PC-9 (cell line): ENCODE data around the gene MAP3K7CL. TPM values are rescaled to one million over a fixed set of nuclear protein-coding genes. Genes with fewer than 3 reads are reported as not detected.

Source experiments
- BruUV-seq: library from RNA; stranded (reverse); fragments of 400-500 nt; replicated peaks from 2 replicates; lab custom pipeline; 2021; lab: Mats Ljungman, UMichigan
- CTCF ChIA-PET: fragments of 300-600 bp; sonication (Branson Sonifier 250); formaldehyde crosslinking; loops from one replicate; lab custom pipeline; 2022; ENCODE audit warnings: antibody characterized with exemption; lab: Charles Lee
- POLR2A ChIA-PET: fragments of 300-600 bp; sonication (Branson Sonifier 250); formaldehyde crosslinking; loops from one replicate; lab custom pipeline; 2022; ENCODE audit warnings: antibody characterized with exemption; ENCODE audit not compliant: unreplicated experiment; lab: Charles Lee
- DNase-seq, 2 experiments: peaks; one replicate each; pipeline versions ENCODE4 v3.0.0 to v3.0.0-alpha.2; 2015 to 2022; ENCODE audit warnings: mixed read lengths in 1 of 2
- H2AFZ ChIP-seq: fragments of 200-600 bp; sonication (generic); 2 replicates; pipeline ENCODE4 v1.8.1; 2017; ENCODE audit warnings: antibody characterized with exemption
- H3F3A ChIP-seq: fragments of 200-600 bp; sonication (generic); 2 replicates; pipeline ENCODE4 v1.8.1; 2017; ENCODE audit warnings: antibody characterized with exemption, mild to moderate bottlenecking, low read depth; ENCODE audit not compliant: insufficient read depth
- H3K27ac ChIP-seq: fragments of 200-600 bp; sonication (generic); 2 replicates; pipeline ENCODE4 v1.6.1; 2016; ENCODE audit warnings: mixed run types
- H3K27me3 ChIP-seq: fragments of 200-600 bp; sonication (generic); 2 replicates; pipeline ENCODE4 v1.6.1; 2016; ENCODE audit warnings: low read depth, mixed run types; ENCODE audit not compliant: insufficient read depth
- H3K36me3 ChIP-seq: fragments of 200-600 bp; sonication (generic); 2 replicates; pipeline ENCODE4 v1.6.1; 2016; ENCODE audit warnings: low read depth, mixed run types
- H3K4me1 ChIP-seq: fragments of 200-600 bp; sonication (generic); replicated peaks from 2 replicates; pipeline ENCODE4 v1.6.1; 2016; ENCODE audit warnings: mixed run types; ENCODE audit not compliant: insufficient read depth
- H3K4me2 ChIP-seq: fragments of 200-600 bp; sonication (generic); 2 replicates; pipeline ENCODE4 v1.6.1; 2017; ENCODE audit warnings: mixed run types
- H3K4me3 ChIP-seq: fragments of 200-600 bp; sonication (generic); 2 replicates; pipeline ENCODE4 v1.6.1; 2016; ENCODE audit warnings: mixed run types
- H3K79me2 ChIP-seq: fragments of 200-600 bp; sonication (generic); 2 replicates; pipeline ENCODE4 v1.6.1; 2017; ENCODE audit warnings: low read depth, mixed run types
- H3K9me2 ChIP-seq: fragments of 200-600 bp; sonication (generic); 2 replicates; pipeline ENCODE4 v1.8.1; 2017; ENCODE audit warnings: mild to moderate bottlenecking; ENCODE audit not compliant: insufficient read depth
- H3K9me3 ChIP-seq: fragments of 200-600 bp; sonication (generic); 2 replicates; pipeline ENCODE4 v1.8.1; 2016; ENCODE audit warnings: low read depth; ENCODE audit not compliant: insufficient read depth
- H4K20me1 ChIP-seq: fragments of 200-600 bp; sonication (generic); 2 replicates; pipeline ENCODE4 v1.8.1; 2017; ENCODE audit not compliant: insufficient read depth
- EZH2 ChIP-seq: fragments of 200-600 bp; sonication (generic); IDR thresholded peaks from 2 replicates; pipeline ENCODE4 v1.8.0; 2017; ENCODE audit warnings: antibody characterized with exemption, low read depth
- intact Hi-C: fragments of 100-400 bp; cut with micrococcal nuclease; formaldehyde crosslinking; loops from one replicate; pipeline ENCODE4 v1.10.0; 2022; ENCODE audit not compliant: unreplicated experiment
- total RNA-seq: library from RNA; stranded (reverse); gene quantifications from 2 replicates; pipeline ENCODE4 v1.2.3, GENCODE V29; 2021
- TF ChIP-seq, protein P1 (sequence below): fragments of 200-600 bp; sonication (generic); conservative IDR thresholded peaks from 2 replicates; pipeline ENCODE4 v1.6.1; 2017; ENCODE audit warnings: mixed run types, antibody characterized with exemption, mild to moderate bottlenecking, moderate library complexity

Gene MAP3K7CL
- total RNA-seq, 1 experiment from 2014 or later: 0.37 TPM

DNA sequence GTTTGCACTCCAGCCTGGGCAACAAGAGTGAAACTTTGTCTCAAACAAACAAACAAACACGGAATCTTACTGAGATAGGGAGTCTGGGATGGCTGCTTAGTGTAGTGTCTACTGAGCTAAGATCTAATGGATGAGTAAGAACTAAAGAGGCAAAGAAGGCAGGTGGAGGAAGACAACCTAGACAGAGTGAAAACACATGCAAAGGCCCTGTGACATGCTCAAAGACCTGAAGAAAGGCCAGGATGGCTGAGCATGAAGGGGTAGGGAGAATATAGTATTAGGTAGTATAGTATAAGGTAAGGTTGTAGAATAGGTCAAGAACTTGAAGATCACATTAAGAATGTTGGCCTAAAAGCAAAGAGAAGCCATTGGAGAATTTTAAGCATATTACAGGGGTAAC, 49.1 kb downstream of the MAP3K7CL start:
- no peak overlapping the region for H3K4me3 ChIP-seq
- ChIA-PET POLR2A (no interaction called here), CTCF (interaction anchor here (0.6 kb wide), 1 partner anchor 347 kb away, joined by 3 read pairs; no protein-coding TSS in a partner anchor)
- H3K9me3 ChIP-seq: no peaks in the 10 kb centered on the region
- intact Hi-C loops: no loop called here
- no peak overlapping the region for H2AFZ ChIP-seq
- BruUV-seq: no TSS peak
- no peak overlapping the region for H3K27ac ChIP-seq
- no peaks in the 10 kb centered on the region for H3K79me2 ChIP-seq
- no peak overlapping the region for H3K4me2 ChIP-seq
- H3K9me2 ChIP-seq: no peaks in the 10 kb centered on the region
- no peak for TF ChIP-seq EZH2
- TF ChIP-seq, protein P1, sequence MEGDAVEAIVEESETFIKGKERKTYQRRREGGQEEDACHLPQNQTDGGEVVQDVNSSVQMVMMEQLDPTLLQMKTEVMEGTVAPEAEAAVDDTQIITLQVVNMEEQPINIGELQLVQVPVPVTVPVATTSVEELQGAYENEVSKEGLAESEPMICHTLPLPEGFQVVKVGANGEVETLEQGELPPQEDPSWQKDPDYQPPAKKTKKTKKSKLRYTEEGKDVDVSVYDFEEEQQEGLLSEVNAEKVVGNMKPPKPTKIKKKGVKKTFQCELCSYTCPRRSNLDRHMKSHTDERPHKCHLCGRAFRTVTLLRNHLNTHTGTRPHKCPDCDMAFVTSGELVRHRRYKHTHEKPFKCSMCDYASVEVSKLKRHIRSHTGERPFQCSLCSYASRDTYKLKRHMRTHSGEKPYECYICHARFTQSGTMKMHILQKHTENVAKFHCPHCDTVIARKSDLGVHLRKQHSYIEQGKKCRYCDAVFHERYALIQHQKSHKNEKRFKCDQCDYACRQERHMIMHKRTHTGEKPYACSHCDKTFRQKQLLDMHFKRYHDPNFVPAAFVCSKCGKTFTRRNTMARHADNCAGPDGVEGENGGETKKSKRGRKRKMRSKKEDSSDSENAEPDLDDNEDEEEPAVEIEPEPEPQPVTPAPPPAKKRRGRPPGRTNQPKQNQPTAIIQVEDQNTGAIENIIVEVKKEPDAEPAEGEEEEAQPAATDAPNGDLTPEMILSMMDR: no peak
- H3F3A ChIP-seq: peaks cover 26% of the 10 kb centered on the region
- no peaks in the 10 kb centered on the region for H3K27me3 ChIP-seq
- no peaks in the 10 kb centered on the region for H3K36me3 ChIP-seq
- no peak for DNase-seq
- H4K20me1 ChIP-seq: no peaks in the 10 kb centered on the region
- peaks cover 72% of the 10 kb centered on the region for H3K4me1 ChIP-seq

- ChIA-PET POLR2A (interaction anchor here (0.5 to 0.7 kb wide), 2 partner anchors 37 to 81 kb away, joined by 3 read pairs; no protein-coding TSS in a partner anchor), CTCF (no interaction called here)
- Histone ChIP-seq H3K27me3 (no peaks in the 10 kb centered on the region), H3K4me1 (peaks cover 71% of the 10 kb centered on the region), H3K79me2 (no peaks in the 10 kb centered on the region), H3K4me3 (peak overlapping the region; percentile 42; the same call in 1 of the 2 replicates), H3K27ac (peak overlapping the region; percentile 99), H2AFZ (peak overlapping the region; percentile 76), H3K9me2 (no peaks in the 10 kb centered on the region), H4K20me1 (no peaks in the 10 kb centered on the region), H3K9me3 (no peaks in the 10 kb centered on the region; the same call in 1 of the 2 replicates), H3F3A (peaks cover 26% of the 10 kb centered on the region), H3K36me3 (no peaks in the 10 kb centered on the region), H3K4me2 (peak overlapping the region; percentile 87)
- DNase-seq: peak in 1 of 2 experiments; percentile 88
- intact Hi-C loops: loop anchor here (1.0 to 5.0 kb wide), 3 partner anchors 35 to 118 kb away; no protein-coding TSS in a partner anchor
- TSS peak; percentile 94 for BruUV-seq
- TF ChIP-seq, protein P1: no peak
- no peak for TF ChIP-seq EZH2
These were observed 51.5 kb downstream of the MAP3K7CL start for GRCh38 chr21:29181799-29182470.

GRCh38 chr21:29182691-29183092, 52.2 kb downstream of the MAP3K7CL start:
- Histone ChIP-seq H3K4me1 (peaks cover 71% of the 10 kb centered on the region), H3K9me2 (no peaks in the 10 kb centered on the region), H4K20me1 (no peaks in the 10 kb centered on the region), H2AFZ (peak overlapping the region; percentile 36; the same call in 1 of the 2 replicates), H3K79me2 (no peaks in the 10 kb centered on the region), H3K27me3 (no peaks in the 10 kb centered on the region), H3K4me2 (peak overlapping the region; percentile 87), H3F3A (peaks cover 34% of the 10 kb centered on the region), H3K36me3 (no peaks in the 10 kb centered on the region), H3K4me3 (peak overlapping the region; percentile 42; the same call in 1 of the 2 replicates), H3K9me3 (no peaks in the 10 kb centered on the region; the same call in 1 of the 2 replicates), H3K27ac (peak overlapping the region; percentile 99)
- ChIA-PET CTCF (no interaction called here), POLR2A (interaction anchor here (0.5 kb wide), 1 partner anchor 80 kb away, joined by 3 read pairs; no protein-coding TSS in a partner anchor)
- BruUV-seq: no TSS peak
- intact Hi-C loops: loop anchor here (1.0 to 5.0 kb wide), 3 partner anchors 35 to 118 kb away; no protein-coding TSS in a partner anchor
- no peak for TF ChIP-seq EZH2
- TF ChIP-seq, protein P1: no peak
- peak in 1 of 2 experiments; percentile 64 for DNase-seq
